IPS-NIHi7 (cell line): Measurements from ENCODE around the gene KCTD2.
"Not testable (repeated sequence)": the region's sequence is repeated elsewhere in the genome, so short reads cannot be mapped to it uniquely, and the experiment has no call there.

Experiments used
- DNase-seq: peaks from one replicate; pipeline ENCODE4 v3.0.0; 2012; ENCODE audit warnings: mixed read lengths; ENCODE audit errors: extremely low spot score

The KCTD2 gene

DNA sequence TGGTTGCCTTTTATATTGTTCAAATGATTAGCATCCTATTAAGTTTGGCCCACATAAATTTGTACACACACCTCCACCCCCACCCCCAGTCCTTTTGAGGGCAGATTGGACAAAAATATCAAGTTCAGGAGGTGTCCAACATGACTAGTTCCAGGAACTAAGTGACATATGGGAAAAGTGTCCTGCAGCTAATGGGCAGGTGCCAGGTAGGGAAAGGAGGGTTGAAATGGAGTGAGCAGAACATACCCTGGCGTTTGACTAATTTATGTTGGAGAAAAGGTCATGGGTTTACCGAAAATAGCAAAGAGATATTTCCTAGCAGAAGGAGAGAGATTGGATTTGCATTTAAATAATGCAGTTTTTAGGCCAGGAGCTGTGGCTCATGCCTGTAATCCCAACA, 4.9 kb downstream of the KCTD2 start:
- DNase-seq, result no peak

- peak; percentile 28 for DNase-seq
These were observed 12.6 kb downstream of the KCTD2 start for GRCh38 chr17:75059369-75060345.

DNA sequence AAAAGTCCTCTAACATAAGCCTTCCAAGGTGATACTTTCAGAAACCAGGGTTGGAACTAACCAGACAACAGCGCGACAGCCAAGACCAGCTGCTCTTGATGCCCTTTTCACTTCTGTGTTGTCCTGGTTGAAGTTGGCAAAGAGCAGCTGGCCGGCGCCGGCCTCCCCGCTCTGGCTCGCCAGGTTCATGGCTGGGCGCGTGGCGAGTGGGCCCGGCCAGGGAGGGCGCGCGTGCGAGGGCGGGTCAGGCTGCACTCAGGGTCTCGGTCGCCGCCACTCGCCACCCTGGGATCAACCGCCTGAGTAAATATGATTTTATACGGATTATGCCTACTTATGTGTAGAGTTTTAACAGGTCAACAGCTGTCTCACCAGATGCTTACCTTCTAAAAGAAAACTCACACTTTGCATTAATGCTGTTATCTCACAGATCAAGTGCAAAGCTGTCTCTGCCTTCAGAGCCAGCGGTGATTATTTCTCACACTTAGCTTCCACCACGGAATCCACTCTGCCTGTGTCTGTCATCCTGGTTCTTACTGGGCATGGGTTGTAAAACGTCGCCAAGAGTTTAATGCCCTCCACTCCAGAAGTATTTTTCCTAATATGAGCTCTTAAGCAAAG, 13.5 kb downstream of the KCTD2 start:
- no peak for DNase-seq

- no peak for DNase-seq
These were observed 14.0 kb downstream of the KCTD2 start for GRCh38 chr17:75061055-75061438.

DNA sequence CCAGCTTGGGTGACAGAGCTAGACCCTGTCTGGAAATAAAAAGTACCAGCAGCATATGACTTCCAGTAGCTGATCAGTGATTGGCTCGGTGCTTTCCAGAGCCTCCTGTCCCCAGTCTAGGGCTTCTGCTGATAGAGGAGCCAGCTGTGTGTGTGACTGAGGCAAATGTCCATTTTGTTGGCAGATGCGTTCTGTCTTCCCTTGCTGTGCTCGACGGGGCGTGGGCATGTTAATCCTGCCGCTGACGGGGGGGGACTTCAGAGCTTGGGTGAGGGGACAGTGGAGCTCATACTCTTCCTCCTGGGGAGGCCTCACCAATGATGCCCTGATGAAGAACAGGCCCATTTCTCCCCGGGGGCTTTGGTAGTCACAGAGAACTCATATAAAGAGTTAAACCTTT, 14.6 kb downstream of the KCTD2 start:
- no peak for DNase-seq

DNA sequence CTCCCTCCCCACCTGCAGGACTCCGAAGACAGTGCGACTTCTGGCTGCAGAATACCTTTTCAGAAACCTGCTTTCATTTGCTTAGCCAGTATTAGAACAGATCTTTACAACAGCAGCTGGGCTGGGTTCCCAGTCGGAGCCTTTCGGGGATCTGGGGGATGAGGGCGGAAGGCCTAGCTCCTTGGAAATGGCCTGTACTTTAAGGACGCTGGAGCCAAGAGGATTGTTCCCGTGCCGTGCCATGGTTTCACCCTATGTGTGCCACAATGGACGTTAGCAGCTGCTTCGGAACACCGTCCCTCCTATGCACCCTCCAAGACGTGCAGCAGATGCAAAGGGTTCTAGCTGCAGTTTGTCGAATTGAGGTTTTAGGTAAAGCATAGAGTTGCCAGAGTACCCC, 16.2 kb downstream of the KCTD2 start:
- no peak for DNase-seq

DNA sequence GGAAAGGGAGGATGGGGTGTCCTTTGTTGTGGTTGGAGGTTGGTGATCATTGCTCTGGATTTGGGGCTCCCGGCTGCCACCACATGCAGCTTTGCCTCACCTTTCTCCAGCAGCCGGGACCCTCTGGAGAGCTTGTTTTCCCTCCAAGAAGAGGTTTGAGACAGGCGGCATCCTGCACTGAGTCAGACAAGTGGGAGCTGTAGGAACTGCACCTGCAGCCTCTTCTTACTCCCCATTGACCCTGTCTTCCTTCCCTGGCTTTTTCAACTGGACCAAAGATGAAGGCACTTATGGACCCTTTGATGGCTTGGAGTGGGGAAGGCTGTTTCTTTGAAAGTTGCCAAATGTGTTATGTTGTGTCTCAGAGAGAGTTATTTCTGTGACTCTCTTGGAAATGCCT, 16.6 kb downstream of the KCTD2 start:
- no peak for DNase-seq

- DNase-seq, result no peak
These were observed 17.0 kb downstream of the KCTD2 start for GRCh38 chr17:75064040-75064439.

DNA sequence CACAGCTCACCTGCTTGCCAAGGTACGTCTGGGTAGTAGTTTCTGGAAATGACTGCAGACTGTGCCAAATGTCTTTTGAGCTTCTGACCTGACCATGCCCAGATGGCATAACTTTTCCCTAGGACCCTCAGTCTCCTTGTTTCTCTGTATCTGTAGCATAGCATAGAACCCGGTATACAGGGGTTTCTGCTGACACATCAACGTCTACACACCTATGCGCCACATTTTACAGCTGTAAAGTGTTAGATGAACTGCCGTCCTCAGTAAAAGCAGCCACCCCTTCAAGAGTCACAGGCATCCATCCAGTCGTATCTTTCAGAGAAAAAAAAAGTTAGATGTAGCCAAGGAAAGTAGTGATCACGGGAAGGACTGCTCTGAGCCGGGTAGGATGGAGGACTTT, 17.4 kb downstream of the KCTD2 start:
- no peak for DNase-seq

DNA sequence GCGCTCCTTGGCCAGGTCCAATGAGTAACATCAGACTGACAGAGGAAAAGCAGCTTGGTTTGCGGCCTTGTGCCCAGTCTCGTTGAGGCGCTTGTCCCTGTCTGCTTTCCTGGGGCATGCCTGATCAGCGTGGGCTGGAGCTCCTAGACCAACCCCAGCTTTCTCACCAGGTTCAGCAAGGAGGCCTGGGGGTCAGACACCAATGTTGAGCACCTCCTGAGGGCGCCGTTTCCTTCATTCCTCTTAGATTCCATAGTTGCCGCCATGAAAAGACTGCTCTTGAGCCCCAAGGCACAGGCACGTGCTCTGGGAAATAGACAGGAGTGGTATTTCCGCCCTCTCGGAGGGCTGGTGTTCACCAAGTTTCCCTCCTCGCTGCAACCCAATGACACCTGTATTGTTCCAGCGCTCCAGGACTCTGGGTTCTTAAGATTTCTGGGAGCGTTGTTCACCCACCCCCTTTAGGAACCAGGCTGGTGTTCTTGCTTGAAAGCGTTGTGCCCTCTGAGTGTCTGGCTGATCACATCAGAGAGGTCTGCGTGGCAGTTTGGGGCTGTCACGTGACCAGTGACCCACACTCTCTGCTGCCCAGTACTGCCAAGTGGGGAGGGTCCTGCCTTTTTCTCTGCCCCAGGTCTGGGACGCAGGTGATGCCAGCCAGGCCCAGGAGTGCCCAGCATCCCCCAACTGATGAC, 18.0 kb downstream of the KCTD2 start:
- DNase-seq, result peak; percentile 61

DNA sequence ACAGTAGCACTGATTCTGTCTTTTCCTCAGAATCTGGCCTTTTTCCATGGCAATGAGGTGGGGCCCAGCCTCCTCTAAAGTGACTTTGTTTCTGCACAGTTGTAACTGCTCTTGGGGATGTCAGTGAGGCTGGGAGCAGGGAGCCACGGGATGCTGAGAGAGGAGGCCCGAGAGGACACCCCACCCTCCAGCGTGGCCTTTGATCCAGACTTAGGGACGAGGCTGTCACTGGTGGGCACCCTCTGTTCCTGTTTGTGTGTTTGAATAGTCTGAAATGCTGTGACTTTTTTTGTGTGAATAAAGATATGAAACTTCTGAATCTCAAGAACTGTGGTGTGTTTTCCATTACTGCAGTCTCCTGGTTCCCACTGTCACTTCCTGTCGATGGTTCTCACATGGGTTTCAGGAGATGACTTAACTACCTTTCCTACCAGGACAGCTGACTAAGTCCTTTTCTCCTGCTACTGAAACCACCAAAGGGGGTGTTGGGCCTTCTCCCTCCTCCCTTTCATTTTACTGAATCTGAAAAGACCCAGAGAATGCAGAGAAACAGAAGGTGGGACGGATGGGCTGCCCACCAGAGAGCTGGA, 18.6 kb downstream of the KCTD2 start:
- no peak for DNase-seq

DNA sequence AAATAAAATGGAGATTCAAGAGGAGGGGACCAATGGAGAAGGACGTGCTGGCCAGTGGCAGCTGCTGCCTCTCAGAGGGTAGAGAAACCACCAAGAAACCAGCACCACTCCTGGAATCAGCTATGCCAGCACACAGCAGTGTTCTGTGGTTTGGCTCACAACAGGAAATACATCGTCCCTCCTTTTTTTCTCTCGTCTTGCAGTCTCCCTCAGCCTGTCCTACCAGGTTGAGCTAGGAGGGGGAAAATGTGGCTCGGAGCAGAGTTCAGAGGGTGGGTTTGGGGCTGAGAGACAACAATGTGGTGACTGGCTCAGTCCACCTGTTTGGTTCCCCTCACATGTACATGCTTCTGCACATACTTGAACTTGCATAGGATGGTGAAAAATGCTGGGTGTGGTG, 20.8 kb downstream of the KCTD2 start:
- no peak for DNase-seq

DNA sequence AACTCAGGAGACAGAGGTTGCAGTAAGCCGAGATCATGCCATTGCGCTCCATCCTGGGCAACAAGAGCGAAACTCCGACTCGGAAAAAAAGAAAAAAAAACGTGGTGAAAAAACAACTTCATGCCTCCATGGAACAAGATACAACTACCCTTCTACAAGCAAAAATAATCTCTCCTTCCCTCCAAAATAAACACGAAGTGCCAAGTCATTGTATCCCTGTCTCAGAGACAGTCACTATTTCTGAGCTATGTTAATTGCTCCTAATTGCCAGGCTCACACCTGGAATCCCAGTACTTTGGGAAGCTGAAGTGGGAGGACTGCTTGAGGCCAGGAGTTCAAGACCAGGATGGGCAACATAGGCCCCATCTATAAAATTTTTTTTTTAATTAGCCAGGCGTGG, 21.7 kb downstream of the KCTD2 start:
- DNase-seq, result no peak

GRCh38 chr17:75069783-75070182, 22.8 kb downstream of the KCTD2 start:
- DNase-seq, result no peak

DNA sequence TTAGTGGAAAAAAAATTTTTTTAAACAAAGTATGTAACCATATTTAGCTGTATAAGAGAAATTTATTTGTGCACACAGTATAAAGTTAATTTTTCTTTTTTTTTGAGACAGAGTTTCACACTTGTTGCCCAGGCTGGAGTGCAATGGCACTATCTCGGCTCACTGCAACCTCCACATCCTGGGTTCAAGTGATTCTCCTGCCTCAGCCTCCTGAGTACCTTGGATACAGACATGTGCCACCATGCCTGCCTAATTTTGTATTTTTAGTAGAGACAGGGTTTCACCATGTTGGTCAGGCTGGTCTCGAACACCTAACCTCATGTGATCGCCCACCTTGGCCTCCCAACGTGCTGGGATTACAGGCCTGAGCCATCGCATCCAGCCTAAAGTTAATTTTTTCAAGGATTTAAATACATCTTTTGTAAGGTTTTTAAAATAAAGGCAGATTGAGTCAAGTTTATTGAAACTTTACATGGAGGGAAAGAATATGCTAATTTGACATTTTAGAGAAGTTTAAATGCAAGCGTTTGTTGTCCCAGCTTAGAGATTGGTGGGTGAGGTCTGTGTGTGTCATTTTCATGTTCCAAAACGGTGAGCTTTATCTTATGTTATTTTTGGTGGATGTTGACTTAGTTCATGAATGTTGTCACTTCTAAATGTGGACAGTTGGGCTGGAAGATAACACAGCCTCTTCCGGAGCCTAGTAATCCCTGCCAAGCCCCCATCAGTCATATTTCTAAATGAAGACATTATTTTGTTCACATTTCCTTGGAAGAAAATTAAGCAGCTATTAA, 24.6 kb downstream of the KCTD2 start:
- DNase-seq, result not testable (repeated sequence)

DNA sequence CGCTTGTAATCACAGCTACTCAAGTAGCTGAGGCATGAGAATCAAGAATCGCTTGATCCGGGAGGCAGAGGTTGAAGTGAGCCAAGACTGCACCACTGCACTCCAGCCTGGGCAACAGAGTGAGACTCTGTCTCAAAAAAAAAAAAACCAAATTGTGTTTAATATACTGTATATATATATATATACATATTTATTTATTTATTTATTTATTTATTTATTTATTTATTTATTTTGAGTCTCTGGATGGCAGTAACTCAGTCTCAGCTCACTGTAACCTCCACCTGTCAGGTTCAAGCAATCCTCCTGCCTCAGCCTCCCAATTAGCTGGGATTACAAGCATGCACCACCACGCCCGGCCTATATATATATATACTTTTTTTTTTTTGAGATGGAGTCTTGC, 25.9 kb downstream of the KCTD2 start:
- DNase-seq, result not testable (repeated sequence)

GRCh38 chr17:75073618-75074047, 26.6 kb downstream of the KCTD2 start:
- DNase-seq, result no peak

DNA sequence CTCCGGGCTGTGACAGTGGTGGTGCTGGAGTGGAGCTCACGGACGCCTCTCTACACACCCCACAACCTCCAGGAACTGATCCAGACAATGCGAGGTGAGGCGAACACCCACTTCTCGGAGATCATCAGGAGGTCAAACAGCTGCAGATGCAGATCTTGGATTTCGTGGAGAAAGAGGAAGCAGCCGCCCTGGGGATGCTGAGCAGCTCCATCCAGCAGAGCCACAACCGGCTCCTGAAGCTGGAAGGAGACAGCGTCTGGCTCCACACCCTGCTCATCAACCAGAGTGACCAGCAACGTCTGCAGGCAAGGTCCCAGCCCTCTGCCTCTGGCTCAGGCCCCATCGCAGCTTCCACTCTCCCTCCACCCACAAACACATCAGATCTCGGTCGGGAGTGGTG, 27.5 kb downstream of the KCTD2 start:
- DNase-seq, result no peak

GRCh38 chr17:75075597-75076336, 28.7 kb downstream of the KCTD2 start:
- DNase-seq, result no peak

- DNase-seq, result no peak
These were observed 30.1 kb downstream of the KCTD2 start for GRCh38 chr17:75077072-75077495.
